NCI-H510A (cell line): ENCODE data around the gene ARFGAP1.
"Not testable (repeated sequence)": the region's sequence is repeated elsewhere in the genome, so short reads cannot be mapped to it uniquely, and the experiment has no call there.

Source experiments
- DNase-seq: peaks from one replicate; lab custom pipeline; 2025; lab: John Stamatoyannopoulos, UW

The ARFGAP1 gene

GRCh38 chr20:63241272-63241671 lies 31.3 kb upstream of the ARFGAP1 start:
- DNase-seq = no peak

GRCh38 chr20:63242736-63243135 lies 29.9 kb upstream of the ARFGAP1 start:
- no peak for DNase-seq

- DNase-seq = no peak
These were observed 28.9 kb upstream of the ARFGAP1 start for GRCh38 chr20:63243604-63244247.

GRCh38 chr20:63244468-63244867 lies 28.1 kb upstream of the ARFGAP1 start:
- no peak for DNase-seq

- peak; percentile 22 for DNase-seq
These were observed 25.9 kb upstream of the ARFGAP1 start for GRCh38 chr20:63246490-63247288.

- no peak for DNase-seq
These were observed 24.9 kb upstream of the ARFGAP1 start for GRCh38 chr20:63247671-63248228.

- DNase-seq = no peak
These were observed 23.6 kb upstream of the ARFGAP1 start for GRCh38 chr20:63248835-63249591.

GRCh38 chr20:63249891-63250290 lies 22.7 kb upstream of the ARFGAP1 start:
- DNase-seq = no peak

GRCh38 chr20:63251350-63251749 lies 21.3 kb upstream of the ARFGAP1 start:
- DNase-seq = not testable (repeated sequence)

- DNase-seq = no peak
These were observed 20.3 kb upstream of the ARFGAP1 start for GRCh38 chr20:63252284-63252711.

- no peak for DNase-seq
These were observed 19.6 kb upstream of the ARFGAP1 start for GRCh38 chr20:63253065-63253437.

GRCh38 chr20:63253438-63254231 lies 19.0 kb upstream of the ARFGAP1 start:
- DNase-seq = no peak

GRCh38 chr20:63254232-63254605 lies 18.4 kb upstream of the ARFGAP1 start, which contains the start of gene NKAIN4:
Gene NKAIN4 (minus strand): TSS chr20:63254463. CDS start chr20:63254450, 13 bp downstream.
- DNase-seq = no peak

- DNase-seq = no peak
These were observed 17.8 kb upstream of the ARFGAP1 start for GRCh38 chr20:63254606-63255384.

GRCh38 chr20:63255931-63256704 lies 16.5 kb upstream of the ARFGAP1 start:
- DNase-seq = no peak

- no peak for DNase-seq
These were observed 15.7 kb upstream of the ARFGAP1 start for GRCh38 chr20:63256954-63257353.

- no peak for DNase-seq
These were observed 15.0 kb upstream of the ARFGAP1 start for GRCh38 chr20:63257629-63258028.

- DNase-seq = no peak
These were observed 13.8 kb upstream of the ARFGAP1 start for GRCh38 chr20:63258781-63259180.

GRCh38 chr20:63259734-63260460 lies 12.7 kb upstream of the ARFGAP1 start:
- no peak for DNase-seq
